Retinal pigment epithelial cell (primary cell): ENCODE measurements around the gene NR4A3.

Experiments used
- DNase-seq: peaks from one replicate; pipeline ENCODE4 v3.0.0-alpha.2; 2010; ENCODE audit warnings: low read depth
- H3K4me3 ChIP-seq: 2 replicates; pipeline ENCODE4 v1.5.1; 2011; ENCODE audit warnings: mild to moderate bottlenecking, low read length, control low read depth, moderate library complexity
- TF ChIP-seq, protein P1 (sequence below): conservative IDR thresholded peaks from 2 replicates; pipeline ENCODE4 v1.5.1; 2011; ENCODE audit warnings: low read depth, low read length, control low read depth, inconsistent platforms

The NR4A3 gene

DNA sequence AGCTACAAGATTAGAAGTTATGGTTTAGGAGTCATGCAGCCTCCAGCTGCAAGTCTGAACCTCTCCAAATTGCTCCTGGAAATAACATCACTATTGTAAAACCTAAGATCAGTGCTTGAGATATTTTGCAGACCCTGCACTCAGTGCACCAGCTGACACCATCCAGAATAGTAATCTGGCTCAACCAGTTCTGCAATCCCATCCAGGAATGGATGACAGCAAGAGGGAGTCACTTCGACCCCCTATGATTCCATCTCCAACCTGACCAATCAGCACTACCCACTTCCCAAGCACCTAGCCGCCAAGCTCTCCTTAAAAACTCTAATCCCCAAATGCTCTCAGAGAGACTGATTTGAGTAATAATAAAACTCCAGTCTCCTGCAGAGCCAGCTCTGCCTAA is 37.9 kb upstream of the NR4A3 start:
- TF ChIP-seq, protein P1, sequence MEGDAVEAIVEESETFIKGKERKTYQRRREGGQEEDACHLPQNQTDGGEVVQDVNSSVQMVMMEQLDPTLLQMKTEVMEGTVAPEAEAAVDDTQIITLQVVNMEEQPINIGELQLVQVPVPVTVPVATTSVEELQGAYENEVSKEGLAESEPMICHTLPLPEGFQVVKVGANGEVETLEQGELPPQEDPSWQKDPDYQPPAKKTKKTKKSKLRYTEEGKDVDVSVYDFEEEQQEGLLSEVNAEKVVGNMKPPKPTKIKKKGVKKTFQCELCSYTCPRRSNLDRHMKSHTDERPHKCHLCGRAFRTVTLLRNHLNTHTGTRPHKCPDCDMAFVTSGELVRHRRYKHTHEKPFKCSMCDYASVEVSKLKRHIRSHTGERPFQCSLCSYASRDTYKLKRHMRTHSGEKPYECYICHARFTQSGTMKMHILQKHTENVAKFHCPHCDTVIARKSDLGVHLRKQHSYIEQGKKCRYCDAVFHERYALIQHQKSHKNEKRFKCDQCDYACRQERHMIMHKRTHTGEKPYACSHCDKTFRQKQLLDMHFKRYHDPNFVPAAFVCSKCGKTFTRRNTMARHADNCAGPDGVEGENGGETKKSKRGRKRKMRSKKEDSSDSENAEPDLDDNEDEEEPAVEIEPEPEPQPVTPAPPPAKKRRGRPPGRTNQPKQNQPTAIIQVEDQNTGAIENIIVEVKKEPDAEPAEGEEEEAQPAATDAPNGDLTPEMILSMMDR: no peak
- DNase-seq: no peak
- no peak overlapping the region for H3K4me3 ChIP-seq

DNA sequence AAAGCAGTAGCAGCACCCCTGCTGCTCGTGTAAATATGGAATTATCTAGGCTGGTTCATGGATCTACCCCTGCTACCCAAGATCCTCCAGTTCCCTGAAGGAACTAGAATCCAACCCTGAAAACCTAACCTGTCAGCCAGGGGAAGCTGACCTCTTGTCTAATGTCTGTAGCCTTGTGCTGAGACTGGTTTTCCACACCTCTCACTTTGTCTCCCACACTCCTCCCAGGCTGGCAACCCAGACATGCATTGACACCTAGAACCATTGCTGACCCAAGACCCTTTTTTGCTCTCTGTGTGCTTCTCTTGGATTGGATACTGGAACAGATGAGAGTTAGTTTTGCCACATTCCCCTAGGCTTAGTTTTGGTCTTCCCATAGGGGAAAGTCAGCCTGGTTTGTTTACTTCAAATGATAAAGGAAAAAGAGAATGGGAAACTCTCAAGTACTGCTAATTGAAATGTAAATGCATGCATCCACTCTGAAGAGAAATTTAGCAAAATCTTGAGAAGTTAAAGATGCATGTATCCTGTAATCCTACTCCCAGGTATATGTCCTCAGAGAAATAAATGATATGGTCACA is 36.6 kb upstream of the NR4A3 start:
- DNase-seq: no peak
- TF ChIP-seq, protein P1: no peak

DNA sequence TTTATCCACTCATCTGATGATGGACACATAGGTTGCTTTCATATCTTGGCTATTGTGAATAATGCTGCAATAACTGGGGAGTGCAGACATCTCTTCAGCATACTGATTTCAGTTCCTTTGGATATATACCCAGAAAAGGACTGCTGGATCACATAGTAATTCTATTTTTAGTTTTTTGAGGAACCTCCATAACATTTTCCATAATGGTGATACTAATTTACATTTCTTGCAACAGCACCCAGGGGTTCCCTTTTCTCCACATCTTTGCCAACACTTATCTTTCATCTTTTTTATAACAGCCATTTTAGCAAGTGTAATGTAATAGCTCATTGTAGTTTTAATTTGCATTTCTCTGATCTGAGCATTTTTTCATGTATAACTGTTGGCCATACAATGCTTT is 34.1 kb upstream of the NR4A3 start:
- TF ChIP-seq, protein P1: no peak
- no peak overlapping the region for H3K4me3 ChIP-seq
- no peak for DNase-seq

More for the DNA sequence above, 36.6 kb upstream of the NR4A3 start:
- H3K4me3 ChIP-seq: no peak overlapping the region

DNA sequence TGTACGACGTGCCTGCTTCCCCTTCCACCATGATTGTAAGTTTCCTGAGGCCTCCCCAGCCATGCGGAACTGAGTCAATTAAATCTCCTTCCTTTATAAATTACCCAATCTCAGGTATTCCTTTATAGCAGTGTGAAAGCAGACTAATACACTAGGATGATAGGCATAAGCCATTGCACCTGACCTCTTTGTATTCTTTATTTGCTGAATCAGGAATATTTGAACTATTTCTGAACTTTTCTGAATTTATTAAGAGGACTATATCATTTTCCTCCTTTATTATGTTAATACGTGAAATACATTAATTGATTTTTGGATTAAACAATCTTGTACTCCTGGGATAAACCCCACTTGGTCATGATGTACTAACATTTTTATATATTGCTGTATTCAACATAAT is 28.2 kb upstream of the NR4A3 start:
- no peak overlapping the region for H3K4me3 ChIP-seq
- TF ChIP-seq, protein P1: no peak
- no peak for DNase-seq

DNA sequence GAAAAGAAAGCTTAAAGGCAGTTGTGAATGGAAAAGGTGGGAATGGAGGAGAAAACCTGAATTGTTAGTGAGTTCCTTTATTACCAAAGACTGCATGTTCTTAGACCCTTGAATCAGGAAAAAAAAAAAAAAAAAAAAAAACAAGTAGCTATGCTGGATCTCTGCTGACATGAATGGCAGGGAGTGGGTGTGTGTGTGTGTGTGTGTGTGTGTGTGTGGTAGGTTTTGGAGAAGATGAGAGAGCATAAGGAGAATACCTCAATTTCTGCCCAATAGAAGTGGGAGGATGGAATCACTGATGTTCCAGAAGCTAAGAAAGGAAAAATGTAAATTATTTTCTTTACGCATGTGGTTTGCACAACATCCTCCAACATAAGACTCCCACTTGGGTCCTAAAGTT is 25.5 kb upstream of the NR4A3 start:
- H3K4me3 ChIP-seq: no peak overlapping the region
- TF ChIP-seq, protein P1: no peak
- DNase-seq: no peak

DNA sequence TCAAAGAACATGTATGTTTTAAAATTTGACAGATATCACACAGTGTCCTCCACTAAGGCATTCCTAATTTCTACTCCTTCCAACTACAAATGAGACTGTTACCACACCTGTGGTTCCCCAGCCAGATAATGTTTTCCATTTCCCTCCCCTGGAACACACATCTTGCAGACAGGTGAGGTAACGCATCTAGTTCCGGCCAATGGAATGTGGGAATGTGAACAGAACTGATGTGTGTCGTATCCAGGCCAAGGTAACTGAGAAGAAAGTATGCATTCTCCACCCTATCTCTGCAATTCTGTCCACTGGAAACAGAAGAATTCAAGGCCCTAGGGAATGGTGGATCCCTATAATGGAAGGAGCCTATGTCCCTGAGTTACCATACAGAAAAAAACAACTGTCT is 19.9 kb upstream of the NR4A3 start:
- H3K4me3 ChIP-seq: no peak overlapping the region
- TF ChIP-seq, protein P1: no peak
- DNase-seq: no peak

DNA sequence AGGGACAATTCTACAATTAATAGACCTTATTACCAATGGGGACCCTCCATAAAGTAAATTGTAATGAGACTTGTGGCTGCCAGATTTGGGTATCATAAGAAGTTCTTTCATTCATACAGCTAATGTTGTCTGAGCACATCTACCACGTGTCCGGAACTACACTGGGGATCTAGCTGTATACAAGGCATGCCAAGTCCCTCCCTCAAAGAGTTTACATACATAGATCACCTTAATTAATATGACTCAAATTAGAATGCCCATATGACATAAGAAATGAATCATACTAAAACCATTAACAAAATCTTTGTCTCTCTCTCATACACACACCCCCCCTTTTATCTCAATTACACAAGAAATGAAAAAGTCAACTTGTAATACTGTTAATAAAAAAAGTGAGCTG is 18.0 kb upstream of the NR4A3 start:
- DNase-seq: no peak
- TF ChIP-seq, protein P1: no peak
- H3K4me3 ChIP-seq: no peak overlapping the region
